HG02973 (cell line): ENCODE results near the gene FADS2.

Experiments
- ATAC-seq: cut with Tn5 transposase; IDR thresholded peaks from one replicate; pipeline ENCODE4 v1.9.1; 2021; ENCODE audit warnings: moderate library complexity; ENCODE audit not compliant: unreplicated experiment

The FADS2 gene

GRCh38 chr11:61846362-61847020 is 18.4 kb downstream of the FADS2 start:
- ATAC-seq: no peak

GRCh38 chr11:61847914-61848581 is 19.9 kb downstream of the FADS2 start:
- no peak for ATAC-seq

GRCh38 chr11:61848631-61849030 is 20.5 kb downstream of the FADS2 start:
- ATAC-seq: no peak

- no peak for ATAC-seq
These were observed 22.6 kb downstream of the FADS2 start for GRCh38 chr11:61850687-61851086.

DNA sequence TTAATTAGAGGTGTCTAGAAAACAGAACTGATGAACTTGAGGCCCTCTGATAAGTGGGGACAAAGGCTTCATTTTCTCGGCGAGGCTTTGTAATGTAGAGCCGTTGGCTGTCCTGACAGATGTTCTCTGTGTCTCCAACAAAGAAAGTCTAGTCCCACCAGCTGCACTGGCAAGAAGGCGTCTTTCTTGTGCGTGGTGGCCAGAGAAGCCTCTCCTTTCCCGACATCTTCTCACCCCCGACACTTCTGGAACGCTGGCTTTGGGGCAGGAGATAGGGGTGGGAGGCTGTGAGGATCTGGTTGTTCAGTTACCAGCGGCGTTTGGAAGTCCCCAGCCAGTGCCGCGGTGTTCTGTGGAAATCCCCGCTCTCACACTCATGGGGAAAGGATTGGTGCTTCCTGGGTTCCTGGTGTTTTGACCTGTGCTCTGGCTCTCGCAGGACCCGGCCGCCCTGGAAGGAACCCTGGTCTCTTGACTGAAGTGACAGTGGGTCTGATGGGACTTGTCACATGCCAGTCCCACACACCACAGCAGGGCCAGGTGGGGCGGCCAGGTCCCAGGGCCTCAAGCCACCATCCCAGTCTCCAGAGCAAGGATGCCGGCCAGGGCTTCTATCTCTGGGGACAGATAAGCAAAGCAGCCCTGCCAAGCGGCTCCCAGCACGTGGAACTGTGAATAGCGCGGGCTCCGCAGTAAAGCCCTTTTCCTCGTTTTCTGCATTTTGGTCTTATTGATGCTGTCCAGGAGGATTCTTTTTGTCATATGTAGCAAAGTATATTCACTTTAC is 23.2 kb downstream of the FADS2 start:
- no peak for ATAC-seq

DNA sequence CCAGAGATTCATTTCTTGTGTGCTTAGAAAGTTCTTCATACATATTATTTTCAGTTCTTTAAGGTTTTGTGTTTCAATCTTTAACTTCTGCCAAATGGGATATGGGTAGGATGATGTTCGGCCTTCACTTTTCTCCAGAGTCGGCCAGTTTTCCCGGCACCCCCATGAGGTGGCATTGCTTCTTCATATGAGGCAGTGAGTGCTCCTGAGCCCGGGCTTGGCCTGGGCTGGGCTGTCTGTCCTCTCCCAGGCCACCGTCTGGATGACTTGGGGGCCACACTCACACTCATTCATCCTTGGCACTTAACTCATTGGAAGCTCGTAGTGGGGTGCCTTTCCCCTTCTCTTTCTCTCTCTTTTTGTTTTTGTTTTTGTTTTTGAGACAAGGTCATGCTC is 23.8 kb downstream of the FADS2 start:
- no peak for ATAC-seq

GRCh38 chr11:61853698-61854169 is 25.6 kb downstream of the FADS2 start:
- no peak for ATAC-seq

GRCh38 chr11:61854206-61854895 is 26.3 kb downstream of the FADS2 start:
- no peak for ATAC-seq

- no peak for ATAC-seq
These were observed 27.0 kb downstream of the FADS2 start for GRCh38 chr11:61854966-61855714.

DNA sequence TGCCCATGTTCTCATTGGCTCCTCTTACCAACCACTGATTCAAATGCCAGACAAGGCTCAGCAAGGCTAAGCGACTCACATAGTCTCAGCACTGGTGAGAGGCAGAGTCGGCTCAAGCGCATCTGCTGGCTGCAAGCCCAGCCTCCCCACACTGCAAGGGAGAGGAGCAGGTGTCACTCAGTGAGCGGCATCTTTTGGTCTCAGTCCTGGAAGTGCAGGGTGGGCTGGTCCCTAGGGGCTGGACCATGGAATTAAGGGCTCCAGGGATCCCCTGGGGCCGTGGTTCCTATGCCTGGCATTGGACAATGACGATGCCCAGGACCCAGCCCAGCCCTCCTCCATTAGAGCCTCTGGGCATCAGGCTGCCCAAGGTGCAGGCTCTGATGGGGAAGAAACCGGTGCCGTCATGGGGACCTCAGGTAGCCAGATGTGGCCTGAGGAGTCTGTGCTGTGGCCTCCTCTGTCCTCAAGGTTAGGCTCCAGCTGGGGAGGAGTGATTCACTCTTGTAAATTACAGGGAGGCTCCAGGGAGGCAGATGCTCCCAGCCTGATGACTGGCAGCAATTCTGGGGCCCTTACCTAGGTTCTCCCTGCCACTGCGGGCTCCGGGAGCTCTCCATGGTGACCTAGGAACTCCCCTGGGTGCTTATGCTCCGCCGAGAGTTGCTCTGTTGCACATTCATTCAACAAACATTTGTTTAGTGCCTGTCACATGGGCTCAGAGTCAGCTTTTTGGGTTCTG is 28.0 kb downstream of the FADS2 start:
- no peak for ATAC-seq

- ATAC-seq: no peak
These were observed 32.2 kb downstream of the FADS2 start for GRCh38 chr11:61860054-61860903.

DNA sequence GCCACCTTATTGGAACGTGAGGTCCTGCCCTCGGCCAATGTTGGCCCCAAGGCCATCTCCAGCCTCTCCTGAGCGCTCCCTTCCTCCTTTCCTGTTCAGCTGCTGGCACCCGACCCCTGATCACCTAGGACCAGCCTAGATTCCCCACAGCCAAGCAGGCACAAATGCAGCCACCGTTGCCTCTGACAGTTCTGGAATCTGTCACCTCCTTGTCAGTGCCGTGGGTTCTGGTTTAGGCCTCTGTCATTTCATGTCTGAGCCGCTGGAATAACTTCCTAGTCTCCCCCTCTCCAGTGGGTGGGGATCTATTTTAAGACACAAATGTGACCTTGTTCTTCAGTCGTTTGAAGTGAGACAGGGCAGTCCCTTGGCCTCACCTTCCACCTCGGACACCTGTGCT is 33.5 kb downstream of the FADS2 start:
- ATAC-seq: no peak

DNA sequence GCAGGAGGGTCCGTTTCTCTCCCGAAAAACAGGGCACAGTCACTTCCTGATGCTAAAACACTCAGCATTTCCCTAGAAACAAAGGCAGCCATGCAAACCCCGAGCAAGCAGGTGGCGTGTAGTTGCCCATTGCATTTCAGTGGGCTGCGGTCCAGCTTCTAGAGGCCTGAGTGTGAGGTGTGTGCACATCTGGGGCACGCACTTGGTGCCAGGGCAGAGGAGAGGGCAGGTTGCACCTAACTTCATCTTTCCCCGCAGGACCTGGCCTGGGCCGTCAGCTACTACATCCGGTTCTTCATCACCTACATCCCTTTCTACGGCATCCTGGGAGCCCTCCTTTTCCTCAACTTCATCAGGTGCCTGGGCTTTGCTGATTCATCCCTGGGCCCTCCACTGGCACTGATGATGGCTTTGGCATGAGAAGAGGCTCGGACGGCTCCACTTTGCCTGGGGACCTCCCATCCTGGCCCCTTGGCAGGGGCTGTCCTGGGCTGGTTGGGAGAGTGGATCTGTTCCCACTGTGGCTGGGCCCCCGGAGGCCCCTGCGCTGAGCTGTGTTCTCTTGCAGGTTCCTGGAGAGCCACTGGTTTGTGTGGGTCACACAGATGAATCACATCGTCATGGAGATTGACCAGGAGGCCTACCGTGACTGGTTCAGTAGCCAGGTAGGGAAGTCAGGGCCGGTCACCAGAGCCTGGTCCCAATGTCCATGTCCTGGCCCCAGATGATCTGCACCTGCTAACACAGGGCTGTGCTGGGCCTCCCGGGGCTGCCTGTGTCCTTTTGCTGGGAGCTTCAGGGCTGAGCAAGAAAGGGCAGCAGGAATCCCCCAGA is 34.8 kb downstream of the FADS2 start:
- no peak for ATAC-seq

GRCh38 chr11:61863548-61864081 is 35.5 kb downstream of the FADS2 start:
- ATAC-seq: no peak

GRCh38 chr11:61864814-61865775 is 37.0 kb downstream of the FADS2 start:
- no peak for ATAC-seq

DNA sequence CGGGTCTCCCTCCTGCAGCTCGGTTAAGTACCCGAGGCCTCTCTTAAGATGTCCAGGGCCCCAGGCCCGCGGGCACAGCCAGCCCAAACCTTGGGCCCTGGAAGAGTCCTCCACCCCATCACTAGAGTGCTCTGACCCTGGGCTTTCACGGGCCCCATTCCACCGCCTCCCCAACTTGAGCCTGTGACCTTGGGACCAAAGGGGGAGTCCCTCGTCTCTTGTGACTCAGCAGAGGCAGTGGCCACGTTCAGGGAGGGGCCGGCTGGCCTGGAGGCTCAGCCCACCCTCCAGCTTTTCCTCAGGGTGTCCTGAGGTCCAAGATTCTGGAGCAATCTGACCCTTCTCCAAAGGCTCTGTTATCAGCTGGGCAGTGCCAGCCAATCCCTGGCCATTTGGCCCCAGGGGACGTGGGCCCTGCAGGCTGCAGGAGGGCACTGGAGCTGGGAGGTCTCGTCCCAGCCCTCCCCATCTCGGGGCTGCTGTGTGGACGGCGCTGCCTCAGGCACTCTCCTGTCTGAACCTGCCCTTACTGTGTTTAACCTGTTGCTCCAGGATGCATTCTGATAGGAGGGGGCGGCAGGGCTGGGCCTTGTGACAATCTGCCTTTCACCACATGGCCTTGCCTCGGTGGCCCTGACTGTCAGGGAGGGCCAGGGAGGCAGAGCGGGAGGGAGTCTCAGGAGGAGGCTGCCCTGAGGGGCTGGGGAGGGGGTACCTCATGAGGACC is 38.3 kb downstream of the FADS2 start:
- no peak for ATAC-seq
